Suprapubic skin (tissue), 4 donors: Measurements from ENCODE around the gene ANKRD60.

ENCODE experiments used
- CTCF ChIP-seq, 2 donors: fragments of 200-600 bp in 1 of 2; fragments of 450-650 bp in 1 of 2; sonication (generic) in 1 of 2; IDR thresholded peaks; one replicate each; pipeline ENCODE4 v1.5.1; 2016 to 2019; ENCODE audit warnings: antibody characterized with exemption in 2 of 2, mild to moderate bottlenecking in 1 of 2, moderate library complexity in 1 of 2
- EP300 ChIP-seq: sonication (generic); formaldehyde crosslinking; IDR thresholded peaks from one replicate; pipeline ENCODE4 v1.6.1; 2017; ENCODE audit warnings: antibody characterized with exemption
- POLR2A ChIP-seq, 2 donors: fragments of 450-650 bp; IDR thresholded peaks; one replicate each; pipeline ENCODE4 v1.6.1; 2017; ENCODE audit warnings: antibody characterized with exemption in 2 of 2, mild to moderate bottlenecking in 2 of 2, moderate library complexity in 2 of 2
- POLR2AphosphoS5 ChIP-seq, 3 donors: sonication (generic); formaldehyde crosslinking; IDR thresholded peaks; one replicate each; pipeline ENCODE4 v1.6.1; 2017; ENCODE audit warnings: antibody characterized with exemption in 3 of 3

GRCh38 chr20:58241766-58242465, 13.5 kb upstream of the ANKRD60 start:
- TF ChIP-seq EP300 (no peak), CTCF (IDR thresholded peaks at IDR 0.05) (no peak), POLR2AphosphoS5 (IDR thresholded peaks at IDR 0.05) (no peak), POLR2A (IDR thresholded peaks at IDR 0.05) (no peak)
